ENCODE data around the gene PRKX.
"Not testable (repeated sequence)": the region's sequence is repeated elsewhere in the genome, so short reads cannot be mapped to it uniquely, and the experiment has no call there.

Gene PRKX

GRCh38 chrX:3712870-3713224 is 602 bp downstream of the PRKX start:
- peak overlapping the region; percentile 86 to 99 (median 97) for H3K9ac ChIP-seq
- H3K9me3 ChIP-seq (replicated peaks in 1 of 11), result peaks cover 0 to 4% (median 0%) of the 10 kb centered on the region in 11 experiments; a peak in 2 of 22 replicates
- TF ChIP-seq Cebpa-rat (IDR thresholded peaks at IDR 0.05), result no peak
- peak overlapping the region; percentile 79 to 98 (median 92) for H3K4me2 ChIP-seq
- peaks cover 0 to 29% (median 17%) of the 10 kb centered on the region in 11 experiments; a peak in 17 of 22 replicates for H3K36me3 ChIP-seq
- H3K4me1 ChIP-seq, result peaks cover 18 to 51% (median 45%) of the 10 kb centered on the region in 10 experiments
- H3K4me3 ChIP-seq, result peak overlapping the region; percentile 87 to 100 (median 98)
- H3K27ac ChIP-seq, result peak overlapping the region; percentile 76 to 96 (median 95)
- peaks cover 6 to 53% (median 43%) of the 10 kb centered on the region in 11 experiments; a peak in 20 of 22 replicates for H4K20me1 ChIP-seq
- H3K27me3 ChIP-seq, result no peaks in the 10 kb centered on the region

DNA sequence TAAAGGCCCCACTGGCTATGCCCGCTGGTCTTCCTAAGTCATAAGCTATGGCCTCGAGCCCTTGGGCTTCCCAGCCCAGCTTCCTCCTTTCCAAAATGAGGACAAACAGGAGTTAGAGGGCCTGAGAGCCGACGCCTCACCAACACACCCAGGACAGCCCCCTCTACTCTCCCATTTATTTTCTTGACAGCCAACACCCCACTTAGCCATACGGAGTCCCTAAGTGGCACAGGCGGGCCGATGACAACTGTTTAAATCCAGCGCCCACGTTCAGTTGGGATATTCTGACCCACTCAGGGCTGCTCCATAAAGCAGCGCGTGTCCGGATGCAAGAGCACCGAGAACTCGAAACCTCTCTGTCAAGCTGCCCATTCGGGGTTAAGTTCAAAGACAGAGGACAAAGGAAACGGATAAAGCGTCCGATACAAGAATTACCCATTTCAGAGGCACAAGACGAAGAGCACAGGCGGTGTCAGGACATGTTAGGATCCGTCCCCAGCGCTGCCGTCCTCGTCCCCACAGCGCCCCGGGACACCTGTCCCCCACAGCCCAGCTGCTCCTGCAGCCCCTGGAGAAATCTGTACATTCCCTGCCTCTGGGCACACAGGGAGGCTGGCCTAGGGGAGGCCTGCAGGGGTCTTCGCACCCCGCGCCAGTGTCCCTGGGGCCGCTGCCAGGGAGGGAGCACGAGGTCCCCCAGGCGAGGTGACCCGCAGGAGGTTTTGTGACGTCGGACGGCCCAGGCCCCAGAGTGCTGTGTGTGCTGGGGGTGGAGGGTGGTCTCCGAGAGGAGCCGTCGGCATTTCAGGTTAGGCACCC is 1.2 kb downstream of the PRKX start:
- no peaks in the 10 kb centered on the region for H3K27me3 ChIP-seq
- no peaks in the 10 kb centered on the region; a peak in 1 of 22 replicates for H3K9me3 ChIP-seq (replicated peaks in 1 of 11)
- H4K20me1 ChIP-seq, result peaks cover 6 to 59% (median 47%) of the 10 kb centered on the region in 11 experiments; a peak in 20 of 22 replicates
- peak overlapping the region; percentile 76 to 96 (median 95) for H3K27ac ChIP-seq
- H3K4me3 ChIP-seq, result peak overlapping the region; percentile 87 to 100 (median 98)
- no peak for TF ChIP-seq Cebpa-rat (IDR thresholded peaks at IDR 0.05)
- peak overlapping the region; percentile 79 to 98 (median 92) for H3K4me2 ChIP-seq
- peaks cover 21 to 55% (median 48%) of the 10 kb centered on the region in 10 experiments for H3K4me1 ChIP-seq
- H3K36me3 ChIP-seq, result peaks cover 0 to 34% (median 21%) of the 10 kb centered on the region in 11 experiments; a peak in 18 of 22 replicates
- H3K9ac ChIP-seq, result peak overlapping the region; percentile 86 to 99 (median 97)

GRCh38 chrX:3711331-3711917 is 2.0 kb downstream of the PRKX start:
- peaks cover 29 to 64% (median 55%) of the 10 kb centered on the region in 10 experiments for H3K4me1 ChIP-seq
- H3K9ac ChIP-seq, result peak overlapping the region; percentile 86 to 99 (median 97)
- peak overlapping the region; percentile 79 to 98 (median 92) for H3K4me2 ChIP-seq
- peaks cover 0 to 42% (median 30%) of the 10 kb centered on the region in 11 experiments; a peak in 19 of 22 replicates for H3K36me3 ChIP-seq
- peak overlapping the region; percentile 76 to 96 (median 95) for H3K27ac ChIP-seq
- no peak for TF ChIP-seq Cebpa-rat (IDR thresholded peaks at IDR 0.05)
- peak overlapping the region; percentile 87 to 100 (median 98) for H3K4me3 ChIP-seq
- peaks cover 11 to 67% (median 54%) of the 10 kb centered on the region in 11 experiments; a peak in 21 of 22 replicates for H4K20me1 ChIP-seq
- no peaks in the 10 kb centered on the region for H3K27me3 ChIP-seq
- H3K9me3 ChIP-seq (replicated peaks in 1 of 11), result peaks cover 0 to 5% (median 0%) of the 10 kb centered on the region in 11 experiments; a peak in 6 of 22 replicates

DNA sequence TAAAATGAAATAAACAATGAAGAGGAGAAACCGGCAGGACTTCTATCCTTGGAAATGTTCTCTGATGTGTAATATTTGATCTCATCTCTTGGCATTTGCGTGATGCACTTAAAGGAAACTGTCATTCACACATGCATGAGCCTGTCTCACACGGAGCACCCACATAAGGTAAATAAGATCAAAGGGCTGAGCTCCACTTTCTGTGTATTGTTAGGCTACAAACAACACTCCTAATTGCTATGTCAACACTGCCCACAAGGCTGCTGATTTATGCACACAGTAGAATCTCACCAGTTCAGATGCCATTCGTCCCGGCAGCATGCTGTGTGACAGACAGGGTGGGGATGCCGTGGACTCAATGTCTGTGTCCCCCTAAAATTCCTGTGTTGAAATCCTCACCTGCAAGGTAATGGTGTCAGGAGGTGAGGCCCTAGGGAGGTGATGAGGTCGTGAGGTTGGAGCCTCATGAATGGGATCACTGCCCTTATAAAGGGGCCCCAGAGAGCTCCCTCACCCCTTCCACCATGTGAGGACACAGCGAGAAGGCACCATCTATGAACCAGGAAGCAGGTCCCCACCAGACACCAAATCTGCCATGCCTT is 5.7 kb downstream of the PRKX start:
- H3K4me3 ChIP-seq, result not testable (repeated sequence)

DNA sequence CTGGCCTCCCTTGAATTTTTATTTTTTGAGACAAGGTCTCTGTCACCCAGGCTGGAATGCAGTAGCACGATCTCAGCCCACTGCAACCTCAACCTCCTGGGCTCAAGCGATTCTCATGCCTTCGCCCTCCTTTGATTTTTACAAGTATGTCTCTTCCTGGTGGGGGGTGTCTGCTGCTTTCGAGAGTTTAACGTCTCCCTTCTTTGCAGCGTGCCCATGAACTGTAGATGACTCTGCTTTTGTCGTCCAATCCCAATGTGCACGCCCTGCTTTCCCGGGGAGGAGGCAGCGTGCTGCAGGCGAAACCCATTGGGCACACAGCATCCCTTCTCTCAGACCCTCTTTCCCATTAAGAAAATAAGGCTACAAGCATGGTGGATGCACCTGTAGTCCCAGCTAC is 7.0 kb downstream of the PRKX start:
- no peak overlapping the region for H3K9ac ChIP-seq
- H3K27me3 ChIP-seq, result no peaks in the 10 kb centered on the region
- H3K27ac ChIP-seq, result no peak overlapping the region
- TF ChIP-seq Cebpa-rat (IDR thresholded peaks at IDR 0.05), result no peak
- H3K4me1 ChIP-seq, result peaks cover 69 to 90% (median 75%) of the 10 kb centered on the region in 10 experiments
- H3K4me3 ChIP-seq, result peak overlapping the region in 1 of 10 experiments; percentile 3; a peak in 1 of 20 replicates
- H3K4me2 ChIP-seq, result peak overlapping the region; percentile 52 to 76 (median 63)
- H3K9me3 ChIP-seq (replicated peaks in 1 of 11), result peaks cover 0 to 16% (median 0%) of the 10 kb centered on the region in 11 experiments; a peak in 6 of 22 replicates
- peaks cover 13 to 78% (median 50%) of the 10 kb centered on the region in 11 experiments for H3K36me3 ChIP-seq
- H4K20me1 ChIP-seq, result peaks cover 35 to 98% (median 87%) of the 10 kb centered on the region in 11 experiments; a peak in 21 of 22 replicates

More for the DNA sequence above, 5.7 kb downstream of the PRKX start:
- H3K4me1 ChIP-seq, result peaks cover 61 to 79% (median 69%) of the 10 kb centered on the region in 10 experiments
- peaks cover 35 to 100% (median 91%) of the 10 kb centered on the region in 11 experiments; a peak in 21 of 22 replicates for H4K20me1 ChIP-seq
- not testable (repeated sequence) for H3K27me3 ChIP-seq, H3K9ac ChIP-seq
- H3K36me3 ChIP-seq, result peaks cover 13 to 75% (median 50%) of the 10 kb centered on the region in 11 experiments
- peak overlapping the region; percentile 26 to 98 (median 41); a peak in 12 of 22 replicates for H3K4me2 ChIP-seq
- H3K9me3 ChIP-seq (replicated peaks in 1 of 11), result peaks cover 0 to 16% (median 0%) of the 10 kb centered on the region in 11 experiments; a peak in 6 of 22 replicates
- peak overlapping the region in 1 of 11 experiments; percentile 22; a peak in 2 of 22 replicates for H3K27ac ChIP-seq

DNA sequence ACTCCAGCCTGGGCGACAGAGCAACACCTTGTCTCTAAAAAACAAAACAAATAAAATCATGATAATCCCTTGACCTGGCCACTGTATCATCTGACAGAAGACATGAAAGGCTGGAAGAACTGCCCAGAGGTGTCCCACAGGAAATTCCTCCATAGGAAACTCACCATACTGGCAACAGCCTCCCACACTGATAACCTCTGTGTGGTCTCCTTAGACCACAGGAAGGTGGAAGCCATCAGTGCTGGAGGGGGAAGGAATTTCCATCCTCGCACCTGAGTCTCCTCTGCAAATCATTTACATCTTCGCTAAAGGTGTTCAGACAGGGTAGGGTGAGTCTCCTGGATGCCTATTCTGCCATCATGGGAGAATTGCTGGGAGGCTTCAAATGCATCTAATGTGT is 10.2 kb downstream of the PRKX start:
- peaks cover 13 to 60% (median 42%) of the 10 kb centered on the region in 11 experiments for H3K36me3 ChIP-seq
- not testable (repeated sequence) for H3K27ac ChIP-seq, H3K27me3 ChIP-seq, H3K4me3 ChIP-seq, H3K9ac ChIP-seq
- H3K9me3 ChIP-seq (replicated peaks in 1 of 11), result peaks cover 0 to 24% (median 0%) of the 10 kb centered on the region in 11 experiments; a peak in 8 of 22 replicates
- peaks cover 64 to 85% (median 74%) of the 10 kb centered on the region in 10 experiments for H3K4me1 ChIP-seq
- peaks cover 29 to 96% (median 54%) of the 10 kb centered on the region in 11 experiments; a peak in 21 of 22 replicates for H4K20me1 ChIP-seq
- peak overlapping the region in 3 of 11 experiments; percentile 26 to 35 (median 28); a peak in 4 of 22 replicates for H3K4me2 ChIP-seq

DNA sequence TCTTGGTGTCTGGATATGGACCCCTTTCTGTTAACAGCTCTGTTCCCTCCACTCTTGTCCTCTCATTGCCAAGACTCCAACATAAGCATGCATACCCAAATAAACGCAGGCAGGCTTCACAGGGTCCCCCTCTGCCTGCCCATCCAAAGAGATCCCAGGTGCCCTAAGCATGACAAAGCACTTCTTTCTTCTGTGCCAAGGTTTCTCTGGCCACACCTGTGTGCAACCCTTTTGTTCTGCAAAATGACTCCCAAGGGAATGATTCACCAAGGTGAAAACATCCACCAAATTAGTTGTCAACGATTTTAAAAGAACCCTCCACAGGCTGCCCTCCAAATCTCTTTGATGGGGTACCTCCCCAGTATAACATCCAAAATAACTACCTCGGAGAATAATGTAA is 11.4 kb downstream of the PRKX start:
- Histone ChIP-seq H4K20me1 (peaks cover 29 to 96% (median 48%) of the 10 kb centered on the region in 11 experiments; a peak in 21 of 22 replicates), H3K36me3 (peaks cover 13 to 64% (median 44%) of the 10 kb centered on the region in 11 experiments), H3K4me2 (peak overlapping the region; percentile 19 to 97 (median 73); a peak in 12 of 22 replicates), H3K4me1 (peaks cover 65 to 90% (median 77%) of the 10 kb centered on the region in 10 experiments), H3K9me3 (replicated peaks in 1 of 11) (peaks cover 0 to 35% (median 9%) of the 10 kb centered on the region in 11 experiments; a peak in 17 of 22 replicates), H3K27ac (peak overlapping the region in 3 of 11 experiments; percentile 84 to 89 (median 84); a peak in 3 of 22 replicates)
- H3K9ac ChIP-seq, H3K4me3 ChIP-seq, H3K27me3 ChIP-seq: not testable (repeated sequence)

GRCh38 chrX:3701445-3701928 is 12.0 kb downstream of the PRKX start:
- H3K36me3 ChIP-seq, result peaks cover 13 to 64% (median 44%) of the 10 kb centered on the region in 11 experiments
- H3K9me3 ChIP-seq (replicated peaks in 1 of 11), result peaks cover 0 to 37% (median 15%) of the 10 kb centered on the region in 11 experiments; a peak in 18 of 22 replicates
- peaks cover 59 to 90% (median 73%) of the 10 kb centered on the region in 10 experiments for H3K4me1 ChIP-seq
- H3K27me3 ChIP-seq, H3K4me3 ChIP-seq, H3K9ac ChIP-seq: not testable (repeated sequence)
- H4K20me1 ChIP-seq, result peaks cover 24 to 96% (median 42%) of the 10 kb centered on the region in 11 experiments; a peak in 21 of 22 replicates
- peak overlapping the region; percentile 32 to 97 (median 86); a peak in 17 of 22 replicates for H3K4me2 ChIP-seq
- peak overlapping the region in 10 of 11 experiments; percentile 75 to 93 (median 88); a peak in 18 of 22 replicates for H3K27ac ChIP-seq

Data from BLaER1 treated with 17β-estradiol and CSF1 and Interleukin-3, amounts not matched to agents 10 nM and 100 nM (cell line).